ENCODE results near the gene CACNA1D. TPM values are rescaled to one million over a fixed set of nuclear protein-coding genes. Genes with fewer than 3 reads are reported as not detected.

The CACNA1D gene
- polyA plus RNA-seq, 1 experiment = 0.15 TPM

GRCh38 chr3:53820084-53820483 lies 325.7 kb downstream of the CACNA1D start:
- TF ChIP-seq CTCF (IDR thresholded peaks at IDR 0.05; ENCODE audit: insufficient read depth, low read depth, low read length) = no peak
- Histone ChIP-seq H3K27me3 (ENCODE audit: control insufficient read depth, insufficient read depth, low read length) (no peaks in the 10 kb centered on the region), H3K4me3 (ENCODE audit: low read depth, low read length) (no peak overlapping the region), H3K36me3 (ENCODE audit: control insufficient read depth, insufficient read depth, low read length) (no peaks in the 10 kb centered on the region)
- POLR2A ChIA-PET = no interaction called here
- CTCF ChIA-PET = no interaction called here
- no peak for DNase-seq (ENCODE audit: low read depth)

DNA sequence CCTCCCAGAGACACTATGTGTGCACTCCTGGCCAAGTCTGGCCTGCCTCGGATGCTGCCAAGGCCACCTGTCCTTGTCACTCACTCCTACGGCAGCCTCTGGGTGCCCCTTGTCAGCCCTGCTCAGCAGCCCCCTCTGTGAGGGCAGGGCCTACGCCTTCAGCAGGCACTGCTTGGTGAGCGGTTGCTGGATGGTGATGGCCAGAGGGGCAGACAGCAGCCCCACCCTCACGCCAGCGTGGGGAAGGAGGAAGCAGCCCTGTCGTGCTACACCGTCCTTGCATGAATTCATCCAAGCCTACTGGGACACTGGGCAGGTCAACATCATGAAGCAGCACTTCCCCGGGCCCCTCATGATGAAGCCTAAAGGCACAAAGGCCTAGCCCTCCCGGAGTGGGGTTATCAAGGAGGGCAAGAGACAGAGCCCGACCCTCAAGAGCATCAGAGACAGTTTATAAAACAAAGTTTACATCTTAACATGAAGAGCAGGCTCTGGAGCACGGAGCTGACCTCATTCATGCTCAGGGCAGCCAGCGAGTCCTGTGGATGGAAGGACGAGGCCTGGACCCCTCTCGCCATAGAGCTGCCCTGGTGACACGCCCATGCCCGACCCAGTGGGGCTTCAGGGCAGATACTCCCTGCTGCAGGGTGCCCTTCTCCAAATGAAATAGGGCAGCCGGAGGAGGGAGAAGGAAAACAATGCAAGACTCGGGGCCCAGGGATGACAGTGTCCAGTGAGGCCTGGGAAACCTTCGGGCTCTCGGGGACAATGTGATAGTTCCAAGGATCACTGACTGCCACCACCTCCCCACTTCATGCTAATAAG lies 326.6 kb downstream of the CACNA1D start:
- DNase-seq (ENCODE audit: low read depth) = no peak
- no peaks in the 10 kb centered on the region for H3K27me3 ChIP-seq (ENCODE audit: control insufficient read depth, insufficient read depth, low read length)
- CTCF ChIA-PET = no interaction called here
- H3K4me3 ChIP-seq (ENCODE audit: low read depth, low read length) = no peak overlapping the region
- no peak for TF ChIP-seq CTCF (IDR thresholded peaks at IDR 0.05; ENCODE audit: insufficient read depth, low read depth, low read length)
- POLR2A ChIA-PET = no interaction called here
- no peaks in the 10 kb centered on the region for H3K36me3 ChIP-seq (ENCODE audit: control insufficient read depth, insufficient read depth, low read length)

- CTCF ChIA-PET = no interaction called here
Observed at GRCh38 chr3:53821631-53822121, 327.3 kb downstream of the CACNA1D start.

DNA sequence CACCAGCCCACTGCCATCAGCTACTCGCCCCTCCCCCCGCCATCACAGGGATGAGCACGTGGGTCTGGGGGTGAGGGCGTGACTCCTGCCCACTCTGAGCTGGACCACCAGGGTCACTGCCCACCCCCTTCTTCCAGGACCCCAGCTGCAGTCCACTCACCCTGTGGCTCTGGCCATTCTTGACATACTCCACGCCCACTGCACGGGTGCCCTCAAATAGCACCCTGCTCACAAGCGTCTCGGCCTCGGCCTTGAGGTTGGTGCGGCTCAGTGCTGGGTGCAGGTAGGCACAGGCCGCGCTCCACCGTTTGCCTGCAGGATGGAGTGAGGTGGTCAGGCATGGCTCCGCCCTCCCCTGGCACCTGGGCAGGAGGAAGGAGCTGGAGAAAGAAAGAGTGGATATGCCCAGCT lies 327.9 kb downstream of the CACNA1D start:
- ChIA-PET POLR2A (no interaction called here), CTCF (no interaction called here)
- H3K27me3 ChIP-seq (ENCODE audit: control insufficient read depth, insufficient read depth, low read length) = no peaks in the 10 kb centered on the region
- DNase-seq (ENCODE audit: low read depth) = no peak
- TF ChIP-seq CTCF (IDR thresholded peaks at IDR 0.05; ENCODE audit: insufficient read depth, low read depth, low read length) = no peak
- no peak overlapping the region for H3K4me3 ChIP-seq (ENCODE audit: low read depth, low read length)
- H3K36me3 ChIP-seq (ENCODE audit: control insufficient read depth, insufficient read depth, low read length) = no peaks in the 10 kb centered on the region

More at GRCh38 chr3:53821631-53822121, 327.3 kb downstream of the CACNA1D start:
- Histone ChIP-seq H3K36me3 (ENCODE audit: control insufficient read depth, insufficient read depth, low read length) (no peaks in the 10 kb centered on the region), H3K27me3 (ENCODE audit: control insufficient read depth, insufficient read depth, low read length) (no peaks in the 10 kb centered on the region), H3K4me3 (ENCODE audit: low read depth, low read length) (no peak overlapping the region)
- no peak for DNase-seq (ENCODE audit: low read depth)
- POLR2A ChIA-PET = no interaction called here
- TF ChIP-seq CTCF (IDR thresholded peaks at IDR 0.05; ENCODE audit: insufficient read depth, low read depth, low read length) = no peak

GRCh38 chr3:53823026-53823955 lies 328.9 kb downstream of the CACNA1D start:
- Histone ChIP-seq H3K27me3 (ENCODE audit: control insufficient read depth, insufficient read depth, low read length) (no peaks in the 10 kb centered on the region), H3K4me3 (ENCODE audit: low read depth, low read length) (no peak overlapping the region), H3K36me3 (ENCODE audit: control insufficient read depth, insufficient read depth, low read length) (no peaks in the 10 kb centered on the region)
- ChIA-PET CTCF (no interaction called here), POLR2A (no interaction called here)
- no peak for TF ChIP-seq CTCF (IDR thresholded peaks at IDR 0.05; ENCODE audit: insufficient read depth, low read depth, low read length)
- no peak for DNase-seq (ENCODE audit: low read depth)
